ENCODE measurements around the gene MRPS27.
"Not testable (repeated sequence)": the region's sequence is repeated elsewhere in the genome, so short reads cannot be mapped to it uniquely, and the experiment has no call there.

Gene MRPS27

DNA sequence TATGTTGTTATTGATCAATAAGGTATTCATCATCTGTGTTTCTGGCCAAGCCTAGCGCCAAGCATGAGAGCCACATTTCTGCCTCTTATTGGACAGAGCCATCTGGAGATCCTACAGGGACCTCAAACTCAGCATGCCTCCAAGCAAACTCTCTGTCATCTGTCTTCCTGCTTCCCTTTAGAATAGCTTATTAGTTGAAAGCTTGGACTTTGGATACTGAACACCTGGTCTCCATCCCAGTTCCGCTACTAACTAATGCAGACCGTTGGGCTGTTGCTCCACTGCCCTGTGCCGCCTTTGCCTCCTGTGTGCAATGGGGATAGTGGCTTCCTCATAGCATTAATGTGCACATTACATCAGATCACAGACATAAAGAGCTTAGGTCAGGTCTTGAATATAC is 147.3 kb downstream of the MRPS27 start:
- no peak for DNase-seq

DNA sequence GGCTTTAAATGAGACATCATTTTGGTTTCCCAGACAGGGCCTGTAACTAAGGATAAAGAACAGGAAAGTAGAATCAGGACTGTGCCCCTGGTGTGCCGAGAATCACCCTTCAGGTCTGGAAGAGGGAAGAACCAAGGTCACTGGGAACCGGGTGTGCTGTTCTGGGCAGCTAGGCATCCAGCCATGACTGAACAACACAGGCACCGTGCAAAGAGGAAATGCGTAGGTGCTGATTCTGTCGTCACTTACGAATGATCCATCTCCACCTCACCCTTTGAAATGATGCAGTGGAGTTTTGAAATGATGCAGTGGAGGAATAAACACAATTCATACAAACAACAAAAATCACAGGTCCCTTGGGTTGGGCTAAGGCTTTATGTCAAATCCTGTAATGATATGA is 148.4 kb downstream of the MRPS27 start:
- DNase-seq, result no peak

DNA sequence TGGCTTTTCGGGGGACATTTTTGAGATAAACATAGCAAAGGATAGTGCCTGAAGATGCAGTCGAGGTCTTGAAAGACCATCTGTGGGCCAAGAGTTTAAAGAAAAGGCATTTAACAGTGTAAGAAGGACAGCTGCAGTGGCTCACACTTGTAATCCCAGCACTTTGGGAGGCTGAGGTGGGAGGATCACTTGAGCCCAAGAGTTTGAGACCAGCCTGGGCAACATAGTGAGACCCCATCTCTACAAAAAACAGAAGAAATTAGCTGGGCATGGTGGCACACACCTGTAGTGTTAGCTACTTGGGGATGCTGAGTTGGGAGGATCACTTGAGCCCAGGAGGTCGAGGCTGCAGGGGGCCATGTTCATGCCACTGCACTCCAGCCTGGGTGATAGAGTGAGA is 148.9 kb downstream of the MRPS27 start:
- DNase-seq, result not testable (repeated sequence)

DNA sequence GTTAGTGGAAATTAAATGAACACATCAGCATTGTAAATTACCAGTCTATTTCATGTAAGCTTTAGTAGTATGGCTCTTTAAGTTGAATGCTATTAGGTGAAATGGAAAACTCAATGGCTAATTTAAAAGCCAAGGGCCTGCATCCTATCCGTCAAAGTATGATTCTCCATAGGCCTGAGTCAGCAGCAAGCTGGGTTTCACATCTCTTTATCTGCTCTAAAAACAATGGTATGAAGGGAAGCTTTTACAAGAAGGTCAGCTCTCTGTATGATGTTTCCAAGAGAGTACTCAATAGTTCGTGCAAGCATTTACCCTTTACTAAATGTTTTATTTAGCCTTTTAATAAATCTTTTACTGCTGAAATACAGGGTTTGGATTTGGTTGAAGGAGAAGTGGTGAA is 149.9 kb downstream of the MRPS27 start:
- DNase-seq, result no peak

All from amygdala (tissue), 56 donors.